ENCODE results near the gene ODAD4. TPM values are rescaled to one million over a fixed set of nuclear protein-coding genes. Genes with fewer than 3 reads are reported as not detected.
A peak's percentile ranks its signal among the peaks of the same experiment; 100 is the strongest.

Gene ODAD4
- total RNA-seq, 1 experiment from 2014 or later = 0.98 TPM

- TF ChIP-seq YY1 (IDR thresholded peaks at IDR 0.05; ENCODE audit: extremely low read depth, insufficient replicate concordance, low read depth, low read length) (no peak), CTCF (IDR thresholded peaks at IDR 0.05 in 2 of 3, conservative IDR thresholded peaks at IDR 0.05 in 1 of 3; ENCODE audit: borderline replicate concordance in 1 of 3, insufficient read depth in 1 of 3, low read depth in 2 of 3, low read length in 2 of 3) (no peak)
Observed at GRCh38 chr17:41907185-41907556, 23.2 kb upstream of the ODAD4 start (continued).

- no peaks in the 10 kb centered on the region for H4K20me1 ChIP-seq (ENCODE audit: insufficient read depth)
- H3K9me2 ChIP-seq (ENCODE audit: insufficient read depth) = no peaks in the 10 kb centered on the region
- no peaks in the 10 kb centered on the region for H3K27me3 ChIP-seq (ENCODE audit: insufficient read depth, low read length)
- no peak overlapping the region for H3K9ac ChIP-seq (ENCODE audit: low read length)
- H3K79me2 ChIP-seq (ENCODE audit: insufficient read depth, low read length) = peaks cover 30% of the 10 kb centered on the region; the same call in 1 of the 2 replicates
- no peaks in the 10 kb centered on the region for H3K9me3 ChIP-seq (ENCODE audit: control insufficient read depth in 1 of 2, insufficient read depth in 1 of 2, low read depth in 1 of 2, low read length in 2 of 2)
- no peak overlapping the region for H3K4me2 ChIP-seq (ENCODE audit: low read length)
- POLR2A ChIA-PET = interaction anchor here (1.3 kb wide), 1 partner anchor 10 kb away, joined by 3 read pairs; the partner anchor contains the start of gene ACLY
- DNase-seq (ENCODE audit: low read depth, low spot score) (no peak), ATAC-seq (peak; percentile 33; the same call in 1 of the 2 replicates)
- peaks cover 0 to 17% of the 10 kb centered on the region in 2 experiments; a peak in 2 of 4 replicates for H3K4me1 ChIP-seq (ENCODE audit: control insufficient read depth in 1 of 2, insufficient read depth in 2 of 2, low read length in 2 of 2)
- H2AFZ ChIP-seq (ENCODE audit: low read depth, low read length, poor library complexity, severe bottlenecking) = no peak overlapping the region
- intact Hi-C loops (cut with micrococcal nuclease) = no loop called here
- BruUV-seq (replicated peaks) = no TSS peak
- H3K4me3 ChIP-seq (replicated peaks in 1 of 2; ENCODE audit: low read depth in 1 of 2, low read length in 2 of 2) = no peak overlapping the region
- CTCF ChIA-PET = no interaction called here
- no peak overlapping the region for H3K27ac ChIP-seq (ENCODE audit: low read depth, low read length)
- no peak for TF ChIP-seq ZNF274 (IDR thresholded peaks at IDR 0.05; ENCODE audit: low read depth, low read length)
- no peak for TF ChIP-seq SIN3A (IDR thresholded peaks at IDR 0.05; ENCODE audit: low read depth)
- TF ChIP-seq SP1 (IDR thresholded peaks at IDR 0.05; ENCODE audit: low read depth) = no peak
- TF ChIP-seq ZFX (IDR thresholded peaks at IDR 0.05) = no peak
- no peak for TF ChIP-seq CTCF (IDR thresholded peaks at IDR 0.05 in 2 of 3, conservative IDR thresholded peaks at IDR 0.05 in 1 of 3; ENCODE audit: borderline replicate concordance in 1 of 3, insufficient read depth in 1 of 3, low read depth in 2 of 3, low read length in 2 of 3)
- no peak for TF ChIP-seq ELF1 (IDR thresholded peaks at IDR 0.05; ENCODE audit: borderline replicate concordance, low read depth)
- no peak for TF ChIP-seq YY1 (IDR thresholded peaks at IDR 0.05; ENCODE audit: extremely low read depth, insufficient replicate concordance, low read depth, low read length)
- TF ChIP-seq EGR1 (IDR thresholded peaks at IDR 0.05; ENCODE audit: low read depth) = no peak
- peaks cover 66 to 77% of the 10 kb centered on the region in 2 experiments for H3K36me3 ChIP-seq (ENCODE audit: control insufficient read depth in 1 of 2, insufficient read depth in 2 of 2, low read length in 2 of 2)
- RAD21 ChIA-PET (ENCODE audit: low non-redundant PET in 1 of 2, low total read pairs in 2 of 2, uncharacterized antibody in 2 of 2, unreplicated experiment in 2 of 2) = no interaction called here
Observed at GRCh38 chr17:41907633-41908539, 22.5 kb upstream of the ODAD4 start.
